NT2/D1 (cell line): ENCODE data around the gene TMEM254.

Experiments used
- YY1 ChIP-seq: IDR thresholded peaks from 2 replicates; pipeline ENCODE4 v1.6.1; 2011; ENCODE audit not compliant: insufficient read length, insufficient read depth
- ZNF274 ChIP-seq: IDR thresholded peaks from 2 replicates; pipeline ENCODE4 v1.6.1; 2011; ENCODE audit warnings: mild to moderate bottlenecking, low read depth, low read length

GRCh38 chr10:80137920-80138319 lies 59.5 kb downstream of the TMEM254 start:
- no peak for TF ChIP-seq YY1
- no peak for TF ChIP-seq ZNF274
